ENCODE data around the gene SCN9A. TPM values are rescaled to one million over a fixed set of nuclear protein-coding genes. Genes with fewer than 3 reads are reported as not detected.
A peak's percentile ranks its signal among the peaks of the same experiment; 100 is the strongest.
"Not testable (repeated sequence)": the region's sequence is repeated elsewhere in the genome, so short reads cannot be mapped to it uniquely, and the experiment has no call there.

Gene SCN9A
- polyA plus RNA-seq, 1 donor from 2014 or later: not detected

DNA sequence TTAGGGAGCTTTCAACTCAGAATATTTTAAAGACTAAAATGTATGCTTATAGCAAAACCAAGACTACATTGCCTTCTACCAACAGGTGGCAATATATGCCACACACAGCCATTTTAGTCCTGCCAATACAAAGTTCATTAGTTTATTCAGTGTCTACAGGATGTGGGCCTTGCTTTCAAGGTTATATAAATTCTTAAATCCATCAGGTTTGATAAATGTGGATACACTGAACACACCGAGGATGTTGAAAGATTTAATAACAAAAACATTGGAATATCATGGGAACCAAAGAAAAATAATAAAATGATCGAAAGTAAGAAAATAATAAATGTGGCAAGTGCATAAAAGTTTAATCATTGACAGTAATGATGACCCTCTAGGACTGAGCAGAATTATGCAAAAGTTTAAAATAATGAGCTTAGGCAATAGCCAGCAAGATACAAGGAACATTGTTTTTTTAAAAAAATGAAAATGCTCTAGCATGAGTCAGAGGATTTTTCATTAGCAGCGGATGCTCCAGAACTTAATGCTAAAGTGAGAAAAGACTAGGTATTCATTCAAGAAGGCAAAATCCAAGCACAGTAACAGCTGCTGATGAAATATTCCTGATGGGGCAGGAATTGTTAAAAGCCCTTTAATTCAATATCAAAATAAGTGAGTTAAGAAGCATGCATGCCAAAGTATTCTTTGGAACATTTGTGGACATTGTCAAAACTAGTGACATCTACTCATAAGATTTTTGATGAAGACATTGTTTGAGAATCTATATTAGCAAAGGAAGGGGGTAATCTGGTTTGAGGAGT is 14.2 kb downstream of the SCN9A start:
- Mint-ChIP-seq H3K9me3 (peaks cover 0 to 2% (median 0%) of the 10 kb centered on the region in 3 donors), H3K4me3 (no peak overlapping the region), H3K4me1 (no peaks in the 10 kb centered on the region), H3K36me3 (no peaks in the 10 kb centered on the region), H3K27ac (peak overlapping the region in 1 of 3 donors; percentile 50), H3K27me3 (peaks cover 2% of the 10 kb centered on the region)

DNA sequence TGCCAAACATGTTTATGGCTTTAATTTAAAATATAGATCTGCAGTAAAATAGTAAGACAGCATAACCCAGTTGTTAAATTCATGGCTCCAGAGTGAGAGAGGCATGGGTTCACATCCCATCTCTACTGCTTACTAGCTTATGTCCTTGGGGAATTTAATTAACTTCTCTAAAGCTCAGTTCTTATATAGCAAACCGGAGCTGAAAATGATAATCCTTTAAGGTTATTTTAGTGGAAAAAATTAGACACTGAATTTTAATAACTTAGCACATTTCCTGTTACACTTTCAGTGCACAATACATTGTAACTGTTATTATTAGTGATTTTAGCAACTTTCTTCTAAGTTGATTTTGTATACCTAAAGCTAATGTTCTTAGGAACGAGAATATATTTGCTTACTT is 14.8 kb downstream of the SCN9A start:
- Mint-ChIP-seq H3K36me3 (no peaks in the 10 kb centered on the region), H3K27me3 (no peaks in the 10 kb centered on the region), H3K4me3 (no peak overlapping the region), H3K27ac (no peak overlapping the region), H3K9me3 (peaks cover 0 to 2% (median 0%) of the 10 kb centered on the region in 3 donors), H3K4me1 (no peaks in the 10 kb centered on the region)

DNA sequence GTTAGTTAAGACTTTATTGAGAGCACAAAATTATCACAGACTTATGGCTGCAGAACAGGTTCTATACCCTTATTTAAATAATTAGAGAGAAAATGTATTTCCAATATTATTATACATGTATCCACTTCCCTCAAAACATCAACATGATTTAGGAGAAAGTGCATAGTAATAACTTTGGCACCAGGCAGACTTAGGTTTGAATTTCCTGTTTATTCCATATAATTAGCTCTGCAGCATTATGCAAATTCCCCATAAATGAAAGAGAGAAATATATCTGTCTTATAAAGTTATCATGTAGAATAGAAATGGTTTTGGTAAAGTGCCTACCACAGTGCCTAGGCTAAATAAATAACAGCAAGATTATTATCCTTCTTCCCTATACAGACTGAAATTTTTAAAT is 15.3 kb downstream of the SCN9A start:
- Mint-ChIP-seq H3K9me3 (no peaks in the 10 kb centered on the region), H3K27ac (no peak overlapping the region), H3K4me1 (no peaks in the 10 kb centered on the region), H3K27me3 (no peaks in the 10 kb centered on the region), H3K4me3 (no peak overlapping the region), H3K36me3 (no peaks in the 10 kb centered on the region)

DNA sequence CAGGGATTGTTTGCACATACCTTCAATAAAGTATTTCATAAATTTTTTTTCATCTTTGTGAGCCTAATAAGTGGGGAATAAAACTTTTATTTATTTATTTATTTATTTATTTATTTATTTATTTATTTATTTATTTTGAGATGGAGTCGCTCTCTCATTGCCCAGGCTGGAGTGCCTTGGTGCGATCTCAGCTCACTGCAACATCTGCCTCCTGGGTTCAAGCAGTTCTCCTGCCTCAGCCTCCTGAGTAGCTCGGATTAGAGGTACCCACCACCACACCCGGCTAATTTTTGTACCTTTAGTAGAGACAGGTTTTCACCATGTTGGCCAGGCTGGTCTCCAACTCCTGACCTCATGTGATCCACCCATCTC is 17.8 kb downstream of the SCN9A start:
- H3K9me3 Mint-ChIP-seq, H3K36me3 Mint-ChIP-seq, H3K27me3 Mint-ChIP-seq, H3K27ac Mint-ChIP-seq, H3K4me3 Mint-ChIP-seq, H3K4me1 Mint-ChIP-seq: not testable (repeated sequence)

DNA sequence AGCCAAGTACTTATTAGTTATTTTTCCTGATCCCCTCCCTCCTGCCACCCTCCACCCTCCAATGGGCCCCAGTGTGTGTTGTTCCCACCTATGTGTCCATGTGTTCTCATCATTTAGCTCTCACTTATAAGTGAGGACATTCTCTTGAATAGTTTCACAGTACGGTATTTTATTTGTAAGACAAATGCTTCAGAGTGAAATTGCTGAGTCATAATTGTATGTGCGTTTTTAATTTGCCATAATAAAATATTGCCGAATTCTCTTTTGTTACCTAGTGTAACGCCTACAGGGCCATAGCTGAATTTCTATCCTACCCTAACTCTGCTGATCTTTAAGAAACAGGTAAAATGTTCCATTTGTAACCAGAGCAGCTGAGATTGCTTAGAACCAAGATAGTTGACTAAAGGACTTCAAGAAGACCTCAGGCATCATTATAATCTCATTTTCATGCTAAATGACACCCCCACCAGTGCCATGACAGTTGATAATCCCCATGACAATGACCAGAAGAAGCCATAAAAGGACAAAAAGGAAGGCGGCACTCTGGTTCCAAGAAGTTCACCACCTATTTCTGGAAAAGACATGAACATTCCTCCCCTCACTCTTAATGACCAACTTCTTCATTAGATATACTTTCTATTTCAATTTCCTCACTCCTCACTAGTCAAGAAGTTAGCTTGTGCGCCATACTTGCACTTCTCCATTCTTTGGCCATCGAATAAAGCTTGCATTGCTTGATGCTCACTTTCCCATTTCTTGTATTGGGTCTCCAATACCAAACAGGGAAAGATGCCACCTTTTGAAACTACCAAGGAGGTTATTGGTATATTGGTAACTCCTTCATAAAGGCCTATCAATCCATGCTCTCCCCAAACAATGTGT is 18.4 kb downstream of the SCN9A start:
- Mint-ChIP-seq H3K27ac (no peak overlapping the region), H3K36me3 (no peaks in the 10 kb centered on the region), H3K9me3 (no peaks in the 10 kb centered on the region), H3K4me1 (no peaks in the 10 kb centered on the region), H3K4me3 (no peak overlapping the region), H3K27me3 (no peaks in the 10 kb centered on the region)

DNA sequence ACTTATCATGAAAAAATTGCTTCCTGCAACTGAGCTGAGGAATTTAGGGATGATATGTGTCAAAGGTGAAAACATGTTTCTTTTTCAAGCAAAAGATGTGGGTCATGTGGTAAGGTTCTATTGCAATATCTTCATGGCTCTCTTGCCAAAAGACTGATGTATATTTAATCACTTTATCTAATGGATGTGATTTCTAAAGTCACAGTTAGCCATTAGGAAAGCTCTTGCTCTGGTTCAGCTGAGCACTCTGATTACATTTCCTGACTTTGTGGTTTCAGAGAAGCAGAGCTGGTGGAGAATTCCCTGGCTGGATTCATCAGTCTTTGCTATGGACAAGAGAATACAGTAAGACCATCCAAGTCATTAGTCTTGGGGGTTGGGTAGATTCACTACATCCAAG is 24.4 kb downstream of the SCN9A start:
- Mint-ChIP-seq H3K36me3 (no peaks in the 10 kb centered on the region), H3K4me1 (no peaks in the 10 kb centered on the region), H3K9me3 (no peaks in the 10 kb centered on the region), H3K4me3 (no peak overlapping the region), H3K27ac (no peak overlapping the region), H3K27me3 (no peaks in the 10 kb centered on the region)

DNA sequence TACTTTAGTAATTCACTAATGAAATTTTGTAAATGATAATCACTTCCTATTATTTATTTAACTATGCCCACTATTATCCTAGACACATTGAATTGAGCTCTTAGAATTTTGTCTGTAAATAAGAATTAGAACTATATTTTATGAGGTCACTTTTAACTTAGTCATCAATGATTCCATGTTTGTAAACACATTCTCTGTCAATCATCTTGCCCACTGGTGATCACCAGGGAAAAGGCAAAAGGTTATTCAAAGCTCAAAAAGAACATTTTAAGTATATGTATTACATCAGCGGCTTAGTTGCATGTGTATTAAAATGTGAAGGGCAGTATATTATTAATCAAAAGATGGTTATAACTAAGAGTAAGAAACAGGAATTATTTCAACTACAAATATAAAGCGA is 25.2 kb downstream of the SCN9A start:
- Mint-ChIP-seq H3K4me3 (no peak overlapping the region), H3K27me3 (no peaks in the 10 kb centered on the region), H3K4me1 (no peaks in the 10 kb centered on the region), H3K36me3 (no peaks in the 10 kb centered on the region), H3K9me3 (no peaks in the 10 kb centered on the region), H3K27ac (no peak overlapping the region)

DNA sequence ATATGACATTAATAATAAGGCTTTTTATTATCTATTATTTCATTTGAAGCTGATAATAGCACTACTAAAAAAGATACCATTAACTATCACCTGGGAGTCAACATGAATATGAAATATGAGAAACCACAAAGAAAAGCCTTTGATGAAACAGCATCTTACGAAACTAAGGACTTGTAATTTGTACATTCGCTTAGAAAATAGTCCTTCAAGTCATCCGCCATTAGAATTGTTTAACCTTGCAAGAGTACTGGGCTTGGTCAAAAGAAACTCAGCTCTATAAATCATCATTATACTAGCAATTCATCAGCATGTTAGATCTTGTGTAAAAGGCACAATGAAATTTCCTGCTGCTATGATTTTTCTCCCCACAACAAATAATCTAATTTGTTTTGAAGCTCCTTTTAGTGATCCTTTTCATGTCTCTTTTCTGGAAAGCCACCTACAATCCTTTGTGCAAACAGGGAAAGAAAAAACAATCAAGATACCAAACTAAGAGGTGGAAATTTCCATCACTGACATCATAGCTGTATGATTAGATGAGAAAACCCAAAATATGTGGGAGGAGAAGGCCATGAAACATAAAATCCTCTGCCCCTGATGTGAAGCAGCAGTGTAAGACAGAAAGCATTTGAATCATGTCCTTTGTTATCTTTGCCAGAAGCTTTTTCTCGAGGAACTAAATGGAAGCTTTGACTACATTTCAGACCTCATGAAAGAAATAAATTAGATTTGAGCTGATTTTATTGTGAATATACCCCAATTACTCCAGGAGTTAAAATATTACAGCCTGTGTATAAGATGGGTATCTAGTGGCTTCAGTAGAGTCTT is 31.2 kb downstream of the SCN9A start:
- Mint-ChIP-seq H3K27ac (no peak overlapping the region), H3K9me3 (no peaks in the 10 kb centered on the region), H3K27me3 (no peaks in the 10 kb centered on the region), H3K36me3 (no peaks in the 10 kb centered on the region), H3K4me1 (no peaks in the 10 kb centered on the region), H3K4me3 (no peak overlapping the region)

DNA sequence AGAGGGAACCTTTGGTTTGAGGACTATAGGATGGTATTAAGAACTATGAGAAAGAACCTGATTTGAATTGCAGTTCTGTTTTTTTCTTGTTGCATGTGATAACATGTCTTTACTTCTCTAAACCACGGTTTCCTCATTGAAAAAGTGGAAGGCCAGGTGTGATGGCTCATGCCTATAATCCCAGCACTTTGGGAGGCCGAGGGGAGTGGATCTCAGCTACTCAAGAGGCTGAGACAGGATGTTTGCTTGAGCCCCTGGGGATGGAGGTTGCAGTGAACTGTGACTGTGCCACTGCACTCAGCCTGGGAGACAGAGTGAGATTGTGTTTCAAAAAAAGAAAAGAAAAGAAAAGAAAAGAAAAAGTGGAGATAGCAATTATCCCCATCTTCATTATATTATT is 32.3 kb downstream of the SCN9A start:
- Mint-ChIP-seq H3K4me1 (no peaks in the 10 kb centered on the region), H3K9me3 (no peaks in the 10 kb centered on the region), H3K36me3 (no peaks in the 10 kb centered on the region), H3K4me3 (no peak overlapping the region), H3K27me3 (no peaks in the 10 kb centered on the region), H3K27ac (no peak overlapping the region)

DNA sequence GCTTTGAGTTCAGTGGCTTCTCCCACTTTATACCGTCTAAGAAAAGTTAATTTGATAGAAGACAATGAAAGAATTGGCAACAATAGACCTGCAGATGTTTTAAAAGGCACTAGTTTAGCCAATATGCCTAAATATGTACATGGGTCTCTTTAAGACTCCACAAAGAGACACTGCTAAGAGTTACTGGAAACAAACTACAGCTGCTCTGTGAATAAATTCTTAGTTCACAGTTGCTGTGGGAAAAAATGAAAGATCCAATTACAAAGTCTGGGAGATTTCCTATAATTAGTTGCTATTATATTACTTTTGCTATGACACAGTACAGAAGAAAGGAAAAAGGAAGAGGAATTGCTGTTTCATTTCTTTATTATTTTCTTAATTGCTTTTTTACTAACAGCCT is 34.3 kb downstream of the SCN9A start:
- Mint-ChIP-seq H3K36me3 (no peaks in the 10 kb centered on the region), H3K27ac (no peak overlapping the region), H3K9me3 (no peaks in the 10 kb centered on the region), H3K27me3 (no peaks in the 10 kb centered on the region), H3K4me1 (no peaks in the 10 kb centered on the region), H3K4me3 (no peak overlapping the region)

DNA sequence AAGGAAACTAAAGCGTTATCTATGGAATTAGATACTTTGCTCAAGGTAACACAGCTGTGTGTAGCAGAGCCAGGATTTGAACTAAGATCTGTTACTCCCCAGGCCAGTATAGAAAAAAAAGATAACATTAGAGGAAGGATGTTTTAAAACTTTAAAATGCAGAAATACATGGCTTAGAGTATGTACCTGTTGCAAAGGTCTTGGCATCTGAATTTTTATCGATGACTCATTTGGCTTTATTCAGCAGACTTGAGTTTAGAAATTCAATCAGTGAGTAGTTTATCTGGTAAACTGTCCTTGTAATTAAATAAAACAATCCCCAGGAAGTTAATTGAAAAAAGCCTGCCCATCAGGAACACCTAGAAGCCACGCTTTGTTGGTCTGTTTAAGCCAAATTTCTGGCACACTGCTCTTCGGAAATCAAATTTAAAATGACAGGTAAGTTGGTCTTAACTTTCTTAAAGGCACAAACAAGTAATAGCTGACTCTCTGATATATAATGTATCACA is 36.9 kb downstream of the SCN9A start:
- Mint-ChIP-seq H3K27me3 (no peaks in the 10 kb centered on the region), H3K4me1 (no peaks in the 10 kb centered on the region), H3K27ac (no peak overlapping the region), H3K4me3 (no peak overlapping the region), H3K9me3 (no peaks in the 10 kb centered on the region), H3K36me3 (no peaks in the 10 kb centered on the region)

DNA sequence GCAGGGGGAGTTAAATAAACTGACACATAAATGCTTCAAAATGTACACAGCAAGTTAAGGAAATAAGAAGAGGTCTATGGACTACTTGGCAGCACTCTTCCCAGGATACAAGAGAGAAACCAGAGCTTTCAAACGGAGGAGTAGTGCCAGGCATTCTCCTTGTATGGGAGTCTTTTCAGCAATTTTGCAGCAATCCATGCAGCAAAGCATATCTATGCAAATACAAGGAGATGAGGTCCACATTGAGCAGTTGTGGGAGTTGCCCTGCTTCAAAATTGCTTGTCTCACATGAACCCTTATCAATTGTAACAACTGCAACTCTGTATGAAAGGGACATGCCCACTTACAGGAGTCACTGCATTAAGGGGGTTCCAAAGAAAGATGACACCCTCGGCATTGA is 37.8 kb downstream of the SCN9A start:
- Mint-ChIP-seq H3K27me3 (no peaks in the 10 kb centered on the region), H3K27ac (no peak overlapping the region), H3K36me3 (no peaks in the 10 kb centered on the region), H3K9me3 (no peaks in the 10 kb centered on the region), H3K4me1 (no peaks in the 10 kb centered on the region), H3K4me3 (no peak overlapping the region)

DNA sequence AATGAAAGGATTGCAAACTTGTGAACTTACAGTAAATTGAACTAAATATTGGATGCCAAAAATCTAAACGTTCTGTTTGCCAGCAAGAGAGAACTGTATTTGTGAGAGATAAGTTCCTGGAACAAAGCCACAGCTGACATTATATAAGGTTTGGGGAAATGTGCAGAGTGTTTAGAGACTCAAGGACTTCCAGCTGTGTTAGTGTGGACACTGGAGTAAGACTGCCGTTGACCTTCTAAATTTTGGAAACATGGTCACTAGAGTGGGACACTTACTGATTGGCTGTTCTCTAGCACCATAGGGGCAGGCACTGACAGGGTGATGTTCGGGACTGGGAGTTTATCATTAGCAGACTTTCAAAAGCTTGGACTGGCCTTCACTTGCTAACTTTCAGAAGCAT is 40.5 kb downstream of the SCN9A start:
- H3K36me3 Mint-ChIP-seq: no peaks in the 10 kb centered on the region
- H3K27ac Mint-ChIP-seq: no peak overlapping the region
- no peaks in the 10 kb centered on the region for H3K27me3 Mint-ChIP-seq
- H3K4me3 Mint-ChIP-seq: no peak overlapping the region
- peaks cover 0 to 1% (median 0%) of the 10 kb centered on the region in 3 donors for H3K9me3 Mint-ChIP-seq
- H3K4me1 Mint-ChIP-seq: no peaks in the 10 kb centered on the region

DNA sequence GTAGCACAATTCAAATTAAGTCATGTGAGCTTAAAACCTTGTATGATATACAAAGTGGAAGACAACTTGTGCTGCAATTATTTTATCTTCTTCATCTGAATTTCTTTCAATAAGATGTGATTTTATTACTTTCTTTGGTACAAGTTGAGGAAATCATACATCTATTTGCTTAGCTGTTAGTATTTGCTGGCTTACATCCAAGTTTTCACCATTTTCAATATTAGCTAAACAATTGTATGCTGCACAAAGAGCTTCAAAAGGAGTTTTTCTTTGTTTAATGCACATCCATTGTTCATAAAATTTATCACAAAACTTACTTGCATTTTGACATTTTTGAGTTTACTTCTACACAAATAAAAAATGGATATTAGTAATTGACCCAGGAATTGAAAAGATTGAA is 40.9 kb downstream of the SCN9A start:
- Mint-ChIP-seq H3K27me3 (no peaks in the 10 kb centered on the region), H3K27ac (no peak overlapping the region)

DNA sequence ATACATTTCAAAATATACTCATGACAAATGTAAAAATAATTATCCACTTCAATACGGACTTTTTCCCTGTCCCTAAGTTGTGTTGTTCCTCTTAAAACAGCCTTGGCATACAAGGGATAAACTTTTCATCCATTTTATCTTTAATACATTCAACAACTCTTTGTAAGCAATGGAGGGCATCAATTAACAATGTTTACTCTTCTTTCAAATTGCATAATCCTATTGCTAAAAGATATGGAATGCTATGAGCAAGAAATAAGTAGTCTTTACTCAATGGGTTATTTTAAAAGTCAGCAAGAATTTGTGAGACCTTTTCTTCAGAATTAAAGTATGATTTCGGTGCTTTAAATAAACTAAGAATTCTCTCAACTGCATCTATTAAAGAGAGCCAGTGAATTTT is 41.9 kb downstream of the SCN9A start:
- no peaks in the 10 kb centered on the region for H3K36me3 Mint-ChIP-seq
- H3K4me1 Mint-ChIP-seq: no peaks in the 10 kb centered on the region
- no peaks in the 10 kb centered on the region for H3K27me3 Mint-ChIP-seq
- peaks cover 0 to 1% (median 0%) of the 10 kb centered on the region in 3 donors for H3K9me3 Mint-ChIP-seq
- no peak overlapping the region for H3K4me3 Mint-ChIP-seq
- H3K27ac Mint-ChIP-seq: no peak overlapping the region

More for the DNA sequence above, 40.9 kb downstream of the SCN9A start:
- peaks cover 0 to 1% (median 0%) of the 10 kb centered on the region in 3 donors for H3K9me3 Mint-ChIP-seq
- H3K36me3 Mint-ChIP-seq: no peaks in the 10 kb centered on the region
- H3K4me3 Mint-ChIP-seq: no peak overlapping the region
- H3K4me1 Mint-ChIP-seq: no peaks in the 10 kb centered on the region
